ENCODE results near the gene MECP2. TPM values are rescaled to one million over a fixed set of nuclear protein-coding genes. Genes with fewer than 3 reads are reported as not detected.

MECP2 gene
- total and polyA plus RNA-seq, 8 donors: 10.7 to 47.9 (median 18.4) TPM

DNA sequence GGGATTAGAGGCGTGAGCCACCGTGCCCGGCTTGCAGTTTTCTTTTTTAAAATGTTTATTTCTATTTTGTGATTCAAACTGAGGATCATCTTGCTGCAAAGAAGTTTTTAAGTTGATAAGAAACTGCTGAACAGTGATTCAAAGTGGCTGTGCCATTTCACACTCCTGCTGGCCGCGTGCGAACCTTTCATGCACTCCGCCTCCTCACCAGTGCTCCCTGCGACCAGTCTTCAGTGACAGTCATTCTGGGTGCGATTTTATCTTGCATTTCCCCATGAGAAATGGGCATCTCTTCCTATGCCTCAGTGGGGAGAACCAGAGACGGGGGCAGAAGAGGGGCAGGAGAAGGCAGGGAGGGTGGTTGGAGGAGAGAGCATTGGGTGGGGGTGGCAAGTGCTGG lies 103.5 kb downstream of the MECP2 start:
- intact Hi-C loops (cut with DNase I; ENCODE audit: low total_unique reads): no loop called here
- no peak for DNase-seq
- no peaks in the 10 kb centered on the region for H3K4me1 ChIP-seq
- no peak overlapping the region for H3K27ac ChIP-seq
- peaks cover 0 to 17% (median 0%) of the 10 kb centered on the region in 3 donors for H3K27me3 ChIP-seq
- no peaks in the 10 kb centered on the region for H3K9me3 ChIP-seq
- TF ChIP-seq, protein P1, sequence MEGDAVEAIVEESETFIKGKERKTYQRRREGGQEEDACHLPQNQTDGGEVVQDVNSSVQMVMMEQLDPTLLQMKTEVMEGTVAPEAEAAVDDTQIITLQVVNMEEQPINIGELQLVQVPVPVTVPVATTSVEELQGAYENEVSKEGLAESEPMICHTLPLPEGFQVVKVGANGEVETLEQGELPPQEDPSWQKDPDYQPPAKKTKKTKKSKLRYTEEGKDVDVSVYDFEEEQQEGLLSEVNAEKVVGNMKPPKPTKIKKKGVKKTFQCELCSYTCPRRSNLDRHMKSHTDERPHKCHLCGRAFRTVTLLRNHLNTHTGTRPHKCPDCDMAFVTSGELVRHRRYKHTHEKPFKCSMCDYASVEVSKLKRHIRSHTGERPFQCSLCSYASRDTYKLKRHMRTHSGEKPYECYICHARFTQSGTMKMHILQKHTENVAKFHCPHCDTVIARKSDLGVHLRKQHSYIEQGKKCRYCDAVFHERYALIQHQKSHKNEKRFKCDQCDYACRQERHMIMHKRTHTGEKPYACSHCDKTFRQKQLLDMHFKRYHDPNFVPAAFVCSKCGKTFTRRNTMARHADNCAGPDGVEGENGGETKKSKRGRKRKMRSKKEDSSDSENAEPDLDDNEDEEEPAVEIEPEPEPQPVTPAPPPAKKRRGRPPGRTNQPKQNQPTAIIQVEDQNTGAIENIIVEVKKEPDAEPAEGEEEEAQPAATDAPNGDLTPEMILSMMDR (IDR thresholded peaks at IDR 0.05): no peak
- no peak for TF ChIP-seq EP300 (IDR thresholded peaks at IDR 0.05)
- TF ChIP-seq POLR2A (IDR thresholded peaks at IDR 0.05): no peak
- TF ChIP-seq POLR2AphosphoS5 (IDR thresholded peaks at IDR 0.05): no peak
- H3K36me3 ChIP-seq: no peaks in the 10 kb centered on the region
- 82 to 89% (median 86%) methylated on average over 10 of the region's 10 CpGs for WGBS, 5 donors
- H3K4me3 ChIP-seq: no peak overlapping the region

DNA sequence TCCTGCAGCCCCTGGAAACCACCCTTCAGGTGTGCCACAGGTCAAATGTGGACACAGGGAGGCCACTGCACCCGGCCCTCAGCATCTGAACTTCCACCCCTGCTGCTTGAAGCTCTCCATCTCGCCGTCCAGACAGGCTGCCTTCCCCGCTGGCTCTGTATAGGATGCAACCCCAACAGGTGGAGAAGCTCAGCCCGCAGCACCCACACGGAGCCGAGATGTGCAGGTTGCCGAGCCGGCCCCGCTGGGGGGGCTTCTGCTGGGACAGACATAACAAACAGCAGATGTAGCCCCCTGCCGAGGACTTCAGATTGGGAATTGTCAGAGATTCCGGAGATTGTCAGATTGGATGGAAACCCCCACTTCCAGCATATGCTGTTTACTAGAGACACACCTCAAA lies 104.4 kb downstream of the MECP2 start:
- TF ChIP-seq POLR2AphosphoS5 (IDR thresholded peaks at IDR 0.05): no peak
- no peak for TF ChIP-seq EP300 (IDR thresholded peaks at IDR 0.05)
- TF ChIP-seq, protein P1 (IDR thresholded peaks at IDR 0.05): no peak
- TF ChIP-seq POLR2A (IDR thresholded peaks at IDR 0.05): no peak
- WGBS, 5 donors: 82 to 89% (median 86%) methylated on average over 9 to 12 of the region's 12 CpGs
- DNase-seq: no peak
- Histone ChIP-seq H3K4me1 (no peaks in the 10 kb centered on the region), H3K4me3 (no peak overlapping the region), H3K9me3 (no peaks in the 10 kb centered on the region), H3K27me3 (peaks cover 0 to 17% (median 0%) of the 10 kb centered on the region in 3 donors), H3K36me3 (no peaks in the 10 kb centered on the region), H3K27ac (no peak overlapping the region)
- intact Hi-C loops (cut with DNase I; ENCODE audit: low total_unique reads): no loop called here

DNA sequence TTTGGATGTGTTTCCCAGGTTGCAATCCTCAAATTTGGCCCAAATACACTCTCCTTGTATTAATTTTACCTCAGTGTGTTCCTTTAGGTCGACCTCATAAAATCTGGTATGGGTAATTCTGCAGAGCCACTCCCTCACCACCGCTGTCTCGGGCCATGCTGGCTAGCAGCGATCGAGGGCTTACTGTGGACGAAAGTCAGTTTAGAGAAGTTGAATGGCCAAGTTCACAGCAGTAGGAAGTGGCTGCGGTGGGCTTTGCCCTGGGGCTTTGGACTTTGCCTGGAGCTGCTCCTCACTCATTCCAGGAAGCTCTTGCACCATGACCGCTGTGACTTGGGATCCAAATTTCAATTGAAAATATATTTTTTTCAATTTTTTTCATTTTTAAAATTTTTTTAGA lies 105.3 kb downstream of the MECP2 start:
- 77 to 89% (median 84%) methylated on average over 7 to 8 of the region's 8 CpGs for WGBS, 5 donors
- TF ChIP-seq EP300 (IDR thresholded peaks at IDR 0.05) (no peak), POLR2A (IDR thresholded peaks at IDR 0.05) (no peak), POLR2AphosphoS5 (IDR thresholded peaks at IDR 0.05) (no peak)
- Histone ChIP-seq H3K4me3 (no peak overlapping the region), H3K4me1 (no peaks in the 10 kb centered on the region), H3K27ac (no peak overlapping the region), H3K36me3 (no peaks in the 10 kb centered on the region), H3K9me3 (no peaks in the 10 kb centered on the region), H3K27me3 (peaks cover 0 to 12% (median 0%) of the 10 kb centered on the region in 3 donors)
- no peak for DNase-seq
- intact Hi-C loops (cut with DNase I; ENCODE audit: low total_unique reads): no loop called here

DNA sequence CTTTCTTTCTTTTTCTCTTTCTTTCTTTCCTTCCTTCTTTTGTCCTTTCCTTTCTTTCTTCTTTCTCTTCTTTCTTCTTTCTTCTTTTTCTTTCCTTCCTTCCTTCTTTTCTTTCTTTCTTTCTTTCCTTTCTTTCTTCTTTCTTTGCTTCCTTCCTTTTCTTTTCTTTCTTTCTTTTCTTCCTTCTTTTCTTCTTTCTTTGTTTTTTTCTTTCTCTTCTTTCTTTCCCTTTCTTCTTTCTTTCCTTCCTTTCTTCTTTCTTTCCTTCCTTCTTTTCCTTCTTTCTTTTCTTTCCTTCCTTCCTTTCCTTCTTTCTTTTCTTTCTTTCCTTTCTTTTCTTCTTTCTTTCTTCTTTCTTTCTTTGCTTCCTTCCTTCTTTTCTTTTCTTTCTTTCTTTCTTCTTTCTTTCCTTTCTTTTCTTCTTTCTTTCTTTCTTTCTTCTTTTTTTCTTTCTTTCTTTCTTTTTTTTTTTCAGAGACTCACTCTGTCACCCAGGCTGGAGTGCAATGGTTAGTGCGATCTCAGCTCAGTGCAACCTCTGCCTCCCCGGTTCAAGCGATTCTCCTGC lies 106.4 kb downstream of the MECP2 start:
- H3K27me3 ChIP-seq: peaks cover 0 to 12% (median 0%) of the 10 kb centered on the region in 3 donors
- TF ChIP-seq POLR2AphosphoS5 (IDR thresholded peaks at IDR 0.05) (no peak), POLR2A (IDR thresholded peaks at IDR 0.05) (no peak), EP300 (IDR thresholded peaks at IDR 0.05) (no peak)
- TF ChIP-seq, protein P1 (IDR thresholded peaks at IDR 0.05): no peak
- no peaks in the 10 kb centered on the region for H3K36me3 ChIP-seq
- H3K4me3 ChIP-seq: no peak overlapping the region
- peaks cover 0 to 4% (median 0%) of the 10 kb centered on the region in 4 donors for H3K4me1 ChIP-seq
- DNase-seq: no peak
- H3K27ac ChIP-seq: no peak overlapping the region
- intact Hi-C loops (cut with DNase I; ENCODE audit: low total_unique reads): no loop called here
- WGBS, 5 donors: 95 to 100% (median 97%) methylated on average over 3 of the region's 3 CpGs
- H3K9me3 ChIP-seq: no peaks in the 10 kb centered on the region

DNA sequence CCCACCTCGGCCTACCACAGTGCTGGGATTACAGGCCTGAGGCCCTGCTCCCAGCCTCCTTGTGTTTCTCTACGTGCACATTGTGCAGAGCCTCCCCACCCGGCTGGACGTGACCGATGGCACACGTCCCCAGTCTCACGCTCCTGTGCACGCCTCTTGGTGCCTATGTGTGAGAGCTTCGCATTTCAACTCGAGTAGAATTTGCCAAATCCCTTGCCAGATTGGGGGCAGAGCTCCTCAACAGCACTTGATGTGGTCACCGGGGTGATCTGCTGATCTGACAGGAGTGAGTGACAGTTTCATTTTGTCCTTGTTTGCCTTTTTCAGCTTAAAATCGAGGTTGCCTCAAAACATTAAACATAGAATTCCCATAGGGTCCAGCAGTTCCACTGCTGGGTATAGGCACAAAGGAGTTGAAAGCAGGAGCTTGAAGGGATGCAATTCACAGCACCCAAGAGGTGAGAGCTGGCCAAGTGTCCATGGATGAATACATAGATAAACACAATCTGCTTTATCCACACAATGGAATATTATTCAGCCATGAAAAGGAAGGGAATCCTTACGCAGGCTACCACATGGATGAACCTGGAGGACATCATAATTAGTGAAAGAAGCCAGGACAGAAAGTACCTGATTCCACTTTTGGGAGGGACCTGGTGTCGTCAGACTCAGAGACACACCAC lies 107.4 kb downstream of the MECP2 start:
- 87 to 94% (median 89%) methylated on average over 10 to 14 of the region's 14 CpGs for WGBS, 5 donors
- H3K27me3 ChIP-seq: peaks cover 0 to 12% (median 0%) of the 10 kb centered on the region in 3 donors
- intact Hi-C loops (cut with DNase I; ENCODE audit: low total_unique reads): no loop called here

More for the DNA sequence above, 107.4 kb downstream of the MECP2 start:
- DNase-seq: no peak
- Histone ChIP-seq H3K9me3 (no peaks in the 10 kb centered on the region), H3K4me3 (no peak overlapping the region), H3K27ac (no peak overlapping the region), H3K4me1 (peaks cover 0 to 10% (median 3%) of the 10 kb centered on the region in 4 donors), H3K36me3 (no peaks in the 10 kb centered on the region)
- TF ChIP-seq, protein P1 (IDR thresholded peaks at IDR 0.05): no peak
- no peak for TF ChIP-seq POLR2AphosphoS5 (IDR thresholded peaks at IDR 0.05)
- TF ChIP-seq EP300 (IDR thresholded peaks at IDR 0.05): no peak
- no peak for TF ChIP-seq POLR2A (IDR thresholded peaks at IDR 0.05)
